Fibroblast of lung (primary cell): Measurements from ENCODE around the gene SRGAP1. TPM values are rescaled to one million over a fixed set of nuclear protein-coding genes. Genes with fewer than 3 reads are reported as not detected.
A peak's percentile ranks its signal among the peaks of the same experiment; 100 is the strongest.

Experiments used
- DNase-seq, 2 donors: peaks; one replicate each; pipeline versions ENCODE4 v3.0.0 to v3.0.0-alpha.2; 2010; ENCODE audit warnings: low read depth in 2 of 2
- H2AFZ ChIP-seq: 2 replicates; pipeline ENCODE4 v1.5.1; 2012; ENCODE audit warnings: low read length, control low read depth, inconsistent platforms
- H3K27ac ChIP-seq: 2 replicates; pipeline ENCODE4 v1.5.1; 2011; ENCODE audit warnings: low read length, control low read depth; ENCODE audit not compliant: insufficient read depth
- H3K27me3 ChIP-seq: 2 replicates; pipeline ENCODE4 v1.5.1; 2011; ENCODE audit warnings: mild to moderate bottlenecking, low read length; ENCODE audit not compliant: control insufficient read depth, insufficient read depth
- H3K36me3 ChIP-seq: 2 replicates; pipeline ENCODE4 v1.5.1; 2011; ENCODE audit warnings: low read length; ENCODE audit not compliant: control insufficient read depth, insufficient read depth
- H3K4me1 ChIP-seq: 2 replicates; pipeline ENCODE4 v1.5.1; 2011; ENCODE audit warnings: low read length; ENCODE audit not compliant: control insufficient read depth, insufficient read depth; ENCODE audit errors: extremely low read depth
- H3K4me2 ChIP-seq: 2 replicates; pipeline ENCODE4 v1.5.1; 2011; ENCODE audit warnings: low read length, control low read depth; ENCODE audit not compliant: insufficient read depth; ENCODE audit errors: extremely low read depth
- H3K4me3 ChIP-seq, 4 experiments: fragments of 200-600 bp in 1 of 4; sonication (generic) in 1 of 4; replicated peaks in 1 of 4; 2 replicates each; pipeline ENCODE4 v1.5.1; 2011 to 2016; ENCODE audit warnings: low read length in 4 of 4, low read depth in 3 of 4, mild to moderate bottlenecking in 3 of 4, control low read depth in 2 of 4, inconsistent platforms in 1 of 4, mixed read lengths in 1 of 4; ENCODE audit not compliant: insufficient read depth in 1 of 4; ENCODE audit errors: control extremely low read depth in 1 of 4
- H3K79me2 ChIP-seq: 2 replicates; pipeline ENCODE4 v1.5.1; 2012; ENCODE audit warnings: mild to moderate bottlenecking, low read length, inconsistent platforms; ENCODE audit not compliant: control insufficient read depth, insufficient read depth
- H3K9ac ChIP-seq: 2 replicates; pipeline ENCODE4 v1.5.1; 2011; ENCODE audit warnings: mild to moderate bottlenecking, low read length, control low read depth; ENCODE audit not compliant: insufficient read depth
- H3K9me3 ChIP-seq: 2 replicates; pipeline ENCODE4 v1.5.1; 2012; ENCODE audit warnings: low read depth, low read length; ENCODE audit not compliant: control insufficient read depth, insufficient read depth
- H4K20me1 ChIP-seq: 2 replicates; pipeline ENCODE4 v1.5.1; 2011; ENCODE audit warnings: low read length; ENCODE audit not compliant: control insufficient read depth, insufficient read depth; ENCODE audit errors: extremely low read depth
- CTCF ChIP-seq, 2 donors: IDR thresholded peaks in 1 of 2; conservative IDR thresholded peaks in 1 of 2; 1 replicate in 1 of 2; 2 replicates in 1 of 2; pipeline ENCODE4 v1.5.1; 2011 to 2012; ENCODE audit warnings: low read length in 2 of 2, control low read depth in 1 of 2, inconsistent platforms in 1 of 2, low read depth in 1 of 2, mild to moderate bottlenecking in 1 of 2
- EZH2 ChIP-seq: IDR thresholded peaks from 2 replicates; pipeline ENCODE4 v1.5.1; 2012; ENCODE audit warnings: low read length, control low read depth, mild to moderate bottlenecking; ENCODE audit errors: missing control alignments
- polyA plus RNA-seq, 2 donors: library from polyadenylated mRNA; depleted of rRNA in 1 of 2; stranded (reverse) in 1 of 2; unstranded in 1 of 2; fragments of >200 nt; gene quantifications; 2 replicates each; pipeline ENCODE4 v1.2.1, GENCODE V29; 2011 to 2012; ENCODE audit warnings: missing spikeins in 1 of 2
- total RNA-seq: library from RNA; depleted of rRNA; stranded (reverse); fragments of >200 nt; gene quantifications from 2 replicates; pipeline ENCODE4 v1.2.1, GENCODE V29; 2014

Gene SRGAP1
- total and polyA plus RNA-seq, 2 donors (not counting 1 experiment from before 2014, with no cell fraction given): 18.9 to 30.2 TPM

GRCh38 chr12:63808631-63809030 lies 35.9 kb upstream of the SRGAP1 start:
- Histone ChIP-seq H3K4me1 (no peaks in the 10 kb centered on the region), H2AFZ (no peak overlapping the region), H3K9me3 (no peaks in the 10 kb centered on the region), H3K27me3 (no peaks in the 10 kb centered on the region), H3K4me3 (no peak overlapping the region), H3K9ac (no peak overlapping the region), H4K20me1 (no peaks in the 10 kb centered on the region), H3K79me2 (no peaks in the 10 kb centered on the region), H3K27ac (no peak overlapping the region), H3K4me2 (no peak overlapping the region), H3K36me3 (no peaks in the 10 kb centered on the region)
- DNase-seq: peak in 1 of 2 donors; percentile 48
- TF ChIP-seq EZH2 (no peak), CTCF (conservative IDR thresholded peaks at IDR 0.05 in 1 of 2, IDR thresholded peaks at IDR 0.05 in 1 of 2; ENCODE audit: low read depth in 1 of 2, low read length in 2 of 2) (no peak)

GRCh38 chr12:63809566-63809965 lies 34.9 kb upstream of the SRGAP1 start:
- Histone ChIP-seq H2AFZ (no peak overlapping the region), H4K20me1 (no peaks in the 10 kb centered on the region), H3K27ac (no peak overlapping the region), H3K9me3 (no peaks in the 10 kb centered on the region), H3K4me3 (no peak overlapping the region), H3K79me2 (no peaks in the 10 kb centered on the region), H3K9ac (no peak overlapping the region), H3K4me1 (no peaks in the 10 kb centered on the region), H3K4me2 (no peak overlapping the region), H3K27me3 (no peaks in the 10 kb centered on the region), H3K36me3 (no peaks in the 10 kb centered on the region)
- TF ChIP-seq EZH2 (no peak), CTCF (conservative IDR thresholded peaks at IDR 0.05 in 1 of 2, IDR thresholded peaks at IDR 0.05 in 1 of 2; ENCODE audit: low read depth in 1 of 2, low read length in 2 of 2) (no peak)
- DNase-seq: no peak

- no peaks in the 10 kb centered on the region for H3K36me3 ChIP-seq
- H4K20me1 ChIP-seq: no peaks in the 10 kb centered on the region
- H3K9me3 ChIP-seq: no peaks in the 10 kb centered on the region
- TF ChIP-seq CTCF (conservative IDR thresholded peaks at IDR 0.05 in 1 of 2, IDR thresholded peaks at IDR 0.05 in 1 of 2; ENCODE audit: low read depth in 1 of 2, low read length in 2 of 2): no peak
- TF ChIP-seq EZH2: no peak
- no peak overlapping the region for H3K4me3 ChIP-seq
- no peak for DNase-seq
- no peak overlapping the region for H3K27ac ChIP-seq
- H3K4me1 ChIP-seq: no peaks in the 10 kb centered on the region
- H2AFZ ChIP-seq: no peak overlapping the region
- no peak overlapping the region for H3K9ac ChIP-seq
- no peaks in the 10 kb centered on the region for H3K79me2 ChIP-seq
- no peaks in the 10 kb centered on the region for H3K27me3 ChIP-seq
- H3K4me2 ChIP-seq: no peak overlapping the region
Observed at GRCh38 chr12:63811334-63811733, 33.2 kb upstream of the SRGAP1 start.
